D341Med (cell line): ENCODE measurements around the gene DDX1.

ENCODE experiments used
- DNase-seq: peaks from one replicate; pipeline ENCODE4 v3.0.0; 2012; ENCODE audit warnings: low spot score

The DDX1 gene

GRCh38 chr2:15646661-15647060, 55.0 kb downstream of the DDX1 start:
- DNase-seq, result no peak

GRCh38 chr2:15647622-15648590, 56.2 kb downstream of the DDX1 start:
- no peak for DNase-seq

GRCh38 chr2:15648593-15649525, 57.2 kb downstream of the DDX1 start:
- DNase-seq, result no peak

- no peak for DNase-seq
These were observed 58.0 kb downstream of the DDX1 start for GRCh38 chr2:15649561-15650255.

- DNase-seq, result no peak
These were observed 59.1 kb downstream of the DDX1 start for GRCh38 chr2:15650616-15651366.

GRCh38 chr2:15651367-15651727, 59.7 kb downstream of the DDX1 start:
- no peak for DNase-seq

- no peak for DNase-seq
These were observed 60.6 kb downstream of the DDX1 start for GRCh38 chr2:15652252-15652651.

GRCh38 chr2:15652801-15653200, 61.1 kb downstream of the DDX1 start:
- no peak for DNase-seq

GRCh38 chr2:15653806-15654726, 62.4 kb downstream of the DDX1 start:
- DNase-seq, result no peak

- no peak for DNase-seq
These were observed 63.0 kb downstream of the DDX1 start for GRCh38 chr2:15654727-15655073.

GRCh38 chr2:15655123-15655887, 63.6 kb downstream of the DDX1 start:
- no peak for DNase-seq

GRCh38 chr2:15656090-15656489, 64.4 kb downstream of the DDX1 start:
- DNase-seq, result no peak

- DNase-seq, result no peak
These were observed 66.1 kb downstream of the DDX1 start for GRCh38 chr2:15657759-15658158.

GRCh38 chr2:15658911-15659310, 67.2 kb downstream of the DDX1 start:
- DNase-seq, result no peak

GRCh38 chr2:15660491-15661294, 69.0 kb downstream of the DDX1 start:
- no peak for DNase-seq

- no peak for DNase-seq
These were observed 69.6 kb downstream of the DDX1 start for GRCh38 chr2:15661295-15661569.

- DNase-seq, result no peak
These were observed 70.4 kb downstream of the DDX1 start for GRCh38 chr2:15662026-15662425.

- DNase-seq, result no peak
These were observed 70.9 kb downstream of the DDX1 start for GRCh38 chr2:15662579-15662978.

GRCh38 chr2:15663802-15664201, 72.1 kb downstream of the DDX1 start:
- DNase-seq, result no peak
